ENCODE data around the gene BTRC. TPM values are rescaled to one million over a fixed set of nuclear protein-coding genes. Genes with fewer than 3 reads are reported as not detected.
"Not testable (repeated sequence)": the region's sequence is repeated elsewhere in the genome, so short reads cannot be mapped to it uniquely, and the experiment has no call there.

Gene BTRC
- total RNA-seq, 2 donors from 2014 or later: 14.8 to 15.1 TPM

- Mint-ChIP-seq H3K27me3 (no peaks in the 10 kb centered on the region), H3K4me3 (no peak overlapping the region), H3K36me3 (ENCODE audit: low read depth) (no peaks in the 10 kb centered on the region), H3K4me1 (peaks cover 4% of the 10 kb centered on the region), H3K9me3 (no peaks in the 10 kb centered on the region), H3K27ac (no peak overlapping the region)
- no peak for ATAC-seq (replicated peaks)
These were observed 34.8 kb downstream of the BTRC start for GRCh38 chr10:101388676-101389276.

- H3K4me1 Mint-ChIP-seq; H3K27ac Mint-ChIP-seq; ATAC-seq (replicated peaks); H3K9me3 Mint-ChIP-seq; H3K36me3 Mint-ChIP-seq (ENCODE audit: low read depth); H3K27me3 Mint-ChIP-seq; H3K4me3 Mint-ChIP-seq: not testable (repeated sequence)
These were observed 35.6 kb downstream of the BTRC start for GRCh38 chr10:101389532-101389931.

GRCh38 chr10:101389986-101390531 is 36.1 kb downstream of the BTRC start:
- Mint-ChIP-seq H3K9me3 (no peaks in the 10 kb centered on the region), H3K4me1 (peaks cover 4% of the 10 kb centered on the region), H3K4me3 (no peak overlapping the region), H3K27ac (no peak overlapping the region), H3K36me3 (ENCODE audit: low read depth) (no peaks in the 10 kb centered on the region), H3K27me3 (no peaks in the 10 kb centered on the region)
- ATAC-seq (replicated peaks): no peak

- no peak overlapping the region for H3K4me3 Mint-ChIP-seq
- H3K4me1 Mint-ChIP-seq: peaks cover 9% of the 10 kb centered on the region
- no peak overlapping the region for H3K27ac Mint-ChIP-seq
- H3K9me3 Mint-ChIP-seq: no peaks in the 10 kb centered on the region
- no peaks in the 10 kb centered on the region for H3K36me3 Mint-ChIP-seq (ENCODE audit: low read depth)
- H3K27me3 Mint-ChIP-seq: no peaks in the 10 kb centered on the region
- ATAC-seq (replicated peaks): no peak
These were observed 39.4 kb downstream of the BTRC start for GRCh38 chr10:101393378-101393777.

- ATAC-seq (replicated peaks): no peak
These were observed 40.7 kb downstream of the BTRC start for GRCh38 chr10:101394524-101395133.

GRCh38 chr10:101397140-101397539 is 43.2 kb downstream of the BTRC start:
- peak; percentile 63 for ATAC-seq (replicated peaks)
- Mint-ChIP-seq H3K27me3 (no peaks in the 10 kb centered on the region), H3K9me3 (no peaks in the 10 kb centered on the region), H3K4me3 (no peak overlapping the region), H3K36me3 (ENCODE audit: low read depth) (no peaks in the 10 kb centered on the region), H3K4me1 (peaks cover 9% of the 10 kb centered on the region), H3K27ac (peak overlapping the region; percentile 50)

More at GRCh38 chr10:101394524-101395133, 40.7 kb downstream of the BTRC start:
- Mint-ChIP-seq H3K27me3 (no peaks in the 10 kb centered on the region), H3K4me1 (peaks cover 9% of the 10 kb centered on the region), H3K4me3 (no peak overlapping the region), H3K9me3 (no peaks in the 10 kb centered on the region), H3K36me3 (ENCODE audit: low read depth) (no peaks in the 10 kb centered on the region), H3K27ac (peak overlapping the region; percentile 38)

GRCh38 chr10:101400585-101400984 is 46.6 kb downstream of the BTRC start:
- no peak overlapping the region for H3K27ac Mint-ChIP-seq
- no peaks in the 10 kb centered on the region for H3K36me3 Mint-ChIP-seq (ENCODE audit: low read depth)
- peaks cover 9% of the 10 kb centered on the region for H3K4me1 Mint-ChIP-seq
- no peak for ATAC-seq (replicated peaks)
- no peak overlapping the region for H3K4me3 Mint-ChIP-seq
- H3K9me3 Mint-ChIP-seq: no peaks in the 10 kb centered on the region
- no peaks in the 10 kb centered on the region for H3K27me3 Mint-ChIP-seq

- Mint-ChIP-seq H3K4me3 (no peak overlapping the region), H3K9me3 (no peaks in the 10 kb centered on the region)
- ATAC-seq (replicated peaks): no peak
These were observed 48.7 kb downstream of the BTRC start for GRCh38 chr10:101402711-101403110.

GRCh38 chr10:101403161-101403560 is 49.2 kb downstream of the BTRC start:
- Mint-ChIP-seq H3K4me1 (no peaks in the 10 kb centered on the region), H3K27ac (no peak overlapping the region), H3K27me3 (no peaks in the 10 kb centered on the region), H3K36me3 (ENCODE audit: low read depth) (no peaks in the 10 kb centered on the region), H3K9me3 (no peaks in the 10 kb centered on the region), H3K4me3 (no peak overlapping the region)
- ATAC-seq (replicated peaks): no peak

More at GRCh38 chr10:101402711-101403110, 48.7 kb downstream of the BTRC start:
- no peaks in the 10 kb centered on the region for H3K4me1 Mint-ChIP-seq
- no peak overlapping the region for H3K27ac Mint-ChIP-seq
- H3K36me3 Mint-ChIP-seq (ENCODE audit: low read depth): no peaks in the 10 kb centered on the region
- no peaks in the 10 kb centered on the region for H3K27me3 Mint-ChIP-seq

- Mint-ChIP-seq H3K4me3 (no peak overlapping the region), H3K4me1 (no peaks in the 10 kb centered on the region), H3K9me3 (no peaks in the 10 kb centered on the region), H3K27ac (no peak overlapping the region), H3K27me3 (no peaks in the 10 kb centered on the region), H3K36me3 (ENCODE audit: low read depth) (peaks cover 13% of the 10 kb centered on the region)
- no peak for ATAC-seq (replicated peaks)
These were observed 51.0 kb downstream of the BTRC start for GRCh38 chr10:101405001-101405400.

GRCh38 chr10:101411598-101411997 is 57.6 kb downstream of the BTRC start:
- H3K27ac Mint-ChIP-seq: no peak overlapping the region
- H3K36me3 Mint-ChIP-seq (ENCODE audit: low read depth): peaks cover 23% of the 10 kb centered on the region
- no peak for ATAC-seq (replicated peaks)
- H3K9me3 Mint-ChIP-seq: peaks cover 3% of the 10 kb centered on the region
- H3K27me3 Mint-ChIP-seq: no peaks in the 10 kb centered on the region
- peaks cover 6% of the 10 kb centered on the region for H3K4me1 Mint-ChIP-seq
- H3K4me3 Mint-ChIP-seq: no peak overlapping the region

- no peaks in the 10 kb centered on the region for H3K27me3 Mint-ChIP-seq
- H3K36me3 Mint-ChIP-seq (ENCODE audit: low read depth): peaks cover 16% of the 10 kb centered on the region
- peaks cover 3% of the 10 kb centered on the region for H3K9me3 Mint-ChIP-seq
- no peak overlapping the region for H3K27ac Mint-ChIP-seq
- H3K4me1 Mint-ChIP-seq: peaks cover 6% of the 10 kb centered on the region
- ATAC-seq (replicated peaks): no peak
- H3K4me3 Mint-ChIP-seq: no peak overlapping the region
These were observed 60.1 kb downstream of the BTRC start for GRCh38 chr10:101414034-101414433.

- H3K4me3 Mint-ChIP-seq: no peak overlapping the region
- H3K4me1 Mint-ChIP-seq: peaks cover 6% of the 10 kb centered on the region
- no peaks in the 10 kb centered on the region for H3K27me3 Mint-ChIP-seq
- H3K27ac Mint-ChIP-seq: no peak overlapping the region
- peaks cover 10% of the 10 kb centered on the region for H3K36me3 Mint-ChIP-seq (ENCODE audit: low read depth)
- H3K9me3 Mint-ChIP-seq: peaks cover 3% of the 10 kb centered on the region
- ATAC-seq (replicated peaks): no peak
These were observed 61.9 kb downstream of the BTRC start for GRCh38 chr10:101415884-101416283.

GRCh38 chr10:101421967-101422366 is 68.0 kb downstream of the BTRC start:
- H3K27me3 Mint-ChIP-seq; H3K27ac Mint-ChIP-seq; H3K9me3 Mint-ChIP-seq; H3K4me1 Mint-ChIP-seq; ATAC-seq (replicated peaks); H3K36me3 Mint-ChIP-seq (ENCODE audit: low read depth); H3K4me3 Mint-ChIP-seq: not testable (repeated sequence)

- H3K4me1 Mint-ChIP-seq: peaks cover 5% of the 10 kb centered on the region
- ATAC-seq (replicated peaks): no peak
- H3K4me3 Mint-ChIP-seq: no peak overlapping the region
- H3K36me3 Mint-ChIP-seq (ENCODE audit: low read depth): peaks cover 5% of the 10 kb centered on the region
- no peak overlapping the region for H3K27ac Mint-ChIP-seq
- no peaks in the 10 kb centered on the region for H3K9me3 Mint-ChIP-seq
- no peaks in the 10 kb centered on the region for H3K27me3 Mint-ChIP-seq
These were observed 71.6 kb downstream of the BTRC start for GRCh38 chr10:101425535-101425934.

Data from activated T-helper 17 cell treated with anti-CD3 and anti-CD28 coated beads, Interleukin-2, amount 50 U/mL, for 72 hours (primary cell).